GM19328 (cell line): ENCODE results near the gene SCN5A.
"Not testable (repeated sequence)": the region's sequence is repeated elsewhere in the genome, so short reads cannot be mapped to it uniquely, and the experiment has no call there.

ENCODE experiments used
- ATAC-seq: cut with Tn5 transposase; IDR thresholded peaks from one replicate; pipeline ENCODE4 v1.9.1; 2021; ENCODE audit warnings: mild to moderate bottlenecking, moderate library complexity; ENCODE audit not compliant: unreplicated experiment

SCN5A gene

GRCh38 chr3:38580450-38581382, 68.8 kb downstream of the SCN5A start:
- ATAC-seq = no peak

DNA sequence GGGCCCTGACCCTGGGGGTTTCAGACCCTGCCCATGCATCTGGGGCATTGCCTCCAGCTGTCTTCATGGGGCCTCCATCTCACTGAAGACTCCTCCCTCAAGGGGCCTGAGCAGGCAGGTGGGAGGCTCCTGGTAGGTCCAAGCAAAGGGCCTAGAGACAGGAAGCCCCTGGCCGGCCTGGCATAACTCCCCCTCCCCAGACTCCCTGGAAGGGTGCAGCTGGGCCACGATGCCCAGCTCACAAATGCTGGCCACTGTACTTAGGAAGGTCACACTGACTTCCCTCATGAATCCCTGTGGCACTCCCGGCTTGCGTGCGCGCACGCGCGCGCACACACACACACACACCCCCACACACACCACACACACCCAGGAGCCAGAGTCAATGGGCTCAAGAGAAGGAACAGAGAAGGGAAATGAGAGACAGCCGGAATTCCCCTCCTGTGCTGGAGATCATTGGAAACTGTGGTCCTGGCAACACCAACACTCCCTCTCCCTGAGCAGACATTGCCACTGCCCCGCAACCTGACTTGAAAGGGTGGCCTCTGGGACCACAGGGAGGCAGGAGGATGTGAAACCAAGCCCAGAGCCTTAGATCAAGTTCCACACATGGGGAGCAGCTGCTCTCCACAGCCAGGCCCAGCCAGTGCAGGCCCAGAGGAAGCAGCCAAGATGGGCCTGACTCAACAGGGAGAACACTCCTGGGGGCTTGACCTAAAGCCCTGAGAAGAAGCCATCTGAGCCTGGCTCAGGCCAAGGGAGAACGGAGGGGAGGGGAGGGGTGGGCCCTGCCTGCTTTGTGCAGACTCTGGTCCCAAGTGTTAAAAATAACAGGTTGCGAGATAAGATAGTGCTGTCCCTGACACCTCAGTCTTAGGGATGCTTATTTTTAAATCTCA, 69.7 kb downstream of the SCN5A start:
- no peak for ATAC-seq

- ATAC-seq = no peak
Measured at GRCh38 chr3:38579141-38579540, 70.3 kb downstream of the SCN5A start.

DNA sequence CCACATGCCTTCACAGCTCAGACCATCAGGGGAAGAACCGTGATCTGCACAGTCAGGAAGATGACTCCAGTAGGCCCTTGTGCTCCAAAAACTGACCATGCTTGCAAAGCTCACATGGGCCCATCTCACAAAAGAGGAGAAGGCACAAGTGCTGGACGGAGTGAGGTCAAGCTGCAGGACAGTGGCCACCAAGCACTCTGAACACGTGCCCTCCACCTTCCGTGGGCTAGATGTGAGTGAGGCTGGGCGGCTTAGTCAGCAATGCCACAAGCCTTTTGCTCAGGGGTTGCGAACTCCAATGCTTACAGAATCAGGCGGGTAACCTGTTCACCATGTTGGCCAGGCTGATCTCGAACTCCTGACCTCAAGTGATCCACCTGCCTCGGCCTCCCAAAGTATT, 70.9 kb downstream of the SCN5A start:
- ATAC-seq = no peak

GRCh38 chr3:38578081-38578475, 71.4 kb downstream of the SCN5A start:
- ATAC-seq = no peak

GRCh38 chr3:38577371-38578080, 72.0 kb downstream of the SCN5A start:
- ATAC-seq = no peak

DNA sequence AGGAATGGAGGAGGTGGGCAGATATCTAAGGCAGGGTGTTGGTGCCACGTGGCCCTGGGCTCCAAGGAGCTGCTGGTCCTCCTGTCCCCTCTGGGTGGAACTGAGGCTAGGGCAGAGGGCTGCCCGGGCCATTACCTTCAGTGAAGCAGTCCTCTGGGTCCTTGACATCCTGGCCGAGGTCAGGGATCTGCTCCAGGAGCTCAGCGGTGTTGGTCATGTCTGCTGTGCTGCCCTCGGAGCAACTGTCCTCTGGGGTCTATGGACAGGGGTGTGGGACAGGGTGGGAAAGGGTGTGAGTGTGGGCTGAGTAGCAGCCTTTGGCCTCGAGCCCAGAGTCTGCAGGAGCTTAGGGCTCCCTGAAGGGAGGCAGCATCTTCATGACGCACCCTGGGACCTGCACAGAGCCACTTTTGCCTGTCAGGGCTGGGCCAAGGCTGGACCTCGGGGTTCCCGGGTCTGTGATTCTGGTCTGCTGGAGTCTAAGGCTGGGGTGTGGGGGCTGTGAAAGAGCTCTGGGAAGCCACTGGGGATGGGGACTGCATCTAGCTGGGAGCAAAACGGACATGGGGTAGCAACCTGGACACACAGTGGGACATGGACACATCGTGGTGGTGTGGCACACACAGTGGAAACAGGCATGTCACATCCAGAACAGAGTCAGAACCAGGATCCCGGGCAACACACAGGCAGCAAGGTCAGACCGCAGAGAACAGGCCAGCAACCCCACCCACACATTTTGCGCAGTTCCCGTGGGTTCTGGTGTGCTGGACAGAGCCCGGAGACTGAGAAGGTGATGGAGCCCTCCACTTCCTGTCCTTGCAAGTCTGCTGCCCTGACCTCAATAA, 72.7 kb downstream of the SCN5A start:
- no peak for ATAC-seq

GRCh38 chr3:38576131-38576525, 73.4 kb downstream of the SCN5A start:
- ATAC-seq = no peak

DNA sequence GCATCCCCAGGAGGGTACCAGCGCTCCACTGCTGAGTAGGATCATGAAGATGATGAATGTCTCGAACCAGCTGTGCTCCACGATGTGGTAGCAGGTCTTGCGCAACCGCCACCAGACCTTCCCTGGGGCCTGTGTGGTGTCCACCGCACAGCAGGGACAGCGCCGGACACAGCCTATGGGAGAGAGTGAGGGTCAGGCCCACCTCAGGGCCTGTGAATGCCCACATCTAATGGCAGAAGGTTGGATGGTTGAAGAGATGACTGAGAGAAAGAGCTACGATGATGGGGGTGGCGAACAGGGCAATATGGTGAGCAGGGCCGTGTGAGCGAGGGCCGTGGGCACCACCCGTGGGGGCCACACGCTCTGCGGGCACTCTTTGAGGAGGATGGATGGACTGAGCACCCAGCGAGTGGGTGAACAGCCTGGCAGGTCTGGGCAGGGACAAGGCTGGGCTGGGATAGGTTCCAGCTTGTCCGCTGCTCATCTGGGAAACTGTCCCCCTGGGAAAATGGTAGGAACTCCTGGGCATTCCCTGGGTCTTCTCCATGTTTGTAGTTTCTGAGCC, 74.1 kb downstream of the SCN5A start:
- no peak for ATAC-seq

DNA sequence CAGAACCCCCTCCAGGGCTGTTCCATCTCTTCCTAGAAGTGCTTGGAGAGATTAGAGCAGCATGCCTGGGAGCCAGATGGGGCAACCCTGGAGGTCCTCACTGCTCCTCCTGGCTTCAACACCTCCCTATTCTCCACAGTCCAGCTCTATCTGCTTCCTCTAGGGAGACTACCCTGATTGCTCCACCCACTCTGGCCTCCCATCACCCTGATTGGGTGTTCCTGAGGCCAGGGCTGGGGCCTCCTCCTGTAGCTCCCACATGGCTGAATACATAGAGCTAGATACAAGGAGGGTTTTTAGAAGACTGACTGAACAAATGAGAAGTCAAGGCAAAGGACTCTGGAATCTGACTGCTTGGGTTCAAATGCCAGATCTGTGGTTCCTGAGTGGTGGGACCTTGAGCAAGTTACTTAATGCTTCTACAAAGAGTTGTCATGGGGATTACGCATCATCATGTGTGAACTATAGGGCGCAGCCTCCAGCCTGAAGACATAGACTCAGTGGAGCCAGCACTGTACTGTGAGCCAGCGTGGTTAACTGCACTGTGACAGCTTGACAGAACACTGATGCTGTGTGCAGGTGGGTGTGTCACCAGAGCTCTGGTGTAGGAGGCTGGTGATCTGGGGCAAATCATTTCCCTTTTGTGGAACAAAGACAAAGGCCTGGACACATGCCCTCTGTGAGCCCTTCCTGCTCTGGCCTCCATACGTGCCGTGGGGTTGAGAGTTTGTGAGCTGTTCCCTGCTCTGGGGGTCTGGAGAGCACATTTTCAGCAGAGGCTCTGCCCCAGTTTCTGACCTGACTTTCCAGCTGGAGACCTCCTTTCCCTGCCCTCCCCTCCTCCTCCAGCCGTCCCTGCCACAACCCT, 74.8 kb downstream of the SCN5A start:
- no peak for ATAC-seq

DNA sequence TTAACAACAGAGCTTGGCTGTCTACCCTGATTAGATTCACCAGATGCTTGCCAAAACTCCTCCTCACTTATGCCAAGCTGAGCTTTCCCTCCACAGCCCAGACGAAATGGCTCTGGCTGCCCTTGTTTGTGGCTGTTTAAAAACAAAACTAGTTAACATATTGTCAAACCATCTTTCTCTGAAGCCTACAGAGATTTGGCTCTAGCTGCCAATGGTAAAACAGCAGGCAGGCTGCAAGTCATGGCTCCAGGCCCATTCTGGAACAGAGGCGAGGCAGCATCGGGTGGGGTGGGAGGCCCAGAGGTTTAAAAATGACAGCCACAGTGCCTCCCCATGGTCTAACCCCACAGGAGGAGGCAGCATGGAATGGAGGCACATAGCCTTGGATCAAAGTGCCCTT, 75.9 kb downstream of the SCN5A start:
- no peak for ATAC-seq

DNA sequence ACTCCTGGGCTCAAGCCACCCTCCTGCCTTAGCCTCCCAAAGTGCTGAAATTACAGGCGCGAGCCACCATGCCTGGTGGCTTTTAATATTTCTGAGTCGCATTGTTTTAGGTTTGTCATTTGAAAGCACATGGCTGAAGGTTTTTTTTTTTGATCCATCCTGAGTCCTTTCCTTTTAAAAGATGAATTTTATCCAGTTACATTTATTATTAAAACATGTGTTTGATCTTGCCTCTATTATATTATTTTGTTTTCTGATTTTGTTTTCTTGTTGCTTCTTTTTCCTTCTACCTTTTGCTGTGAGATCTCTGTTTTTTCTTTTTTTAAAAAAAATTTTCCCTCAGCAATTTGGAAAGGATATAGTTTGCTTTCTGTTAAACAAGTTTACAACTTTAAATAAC, 76.4 kb downstream of the SCN5A start:
- ATAC-seq = no peak

GRCh38 chr3:38567498-38567897, 82.0 kb downstream of the SCN5A start:
- no peak for ATAC-seq

GRCh38 chr3:38566794-38567193, 82.7 kb downstream of the SCN5A start:
- ATAC-seq = not testable (repeated sequence)

- no peak for ATAC-seq
Measured at GRCh38 chr3:38566215-38566528, 83.3 kb downstream of the SCN5A start.

GRCh38 chr3:38565339-38566214, 83.9 kb downstream of the SCN5A start:
- ATAC-seq = no peak

GRCh38 chr3:38564631-38565338, 84.7 kb downstream of the SCN5A start:
- no peak for ATAC-seq

GRCh38 chr3:38563886-38564270, 85.6 kb downstream of the SCN5A start:
- no peak for ATAC-seq
